IgD-negative memory B cell (primary cell): ENCODE results near the gene CUL5. TPM values are rescaled to one million over a fixed set of nuclear protein-coding genes. Genes with fewer than 3 reads are reported as not detected.
"Not testable (repeated sequence)": the region's sequence is repeated elsewhere in the genome, so short reads cannot be mapped to it uniquely, and the experiment has no call there.

ENCODE experiments used
- H3K27ac Mint-ChIP-seq, 3 donors: one replicate each; pipeline ENCODE4 v1.8.0; 2020 to 2022; ENCODE audit warnings: mild to moderate bottlenecking in 3 of 3, mixed read lengths in 3 of 3, moderate library complexity in 1 of 3
- H3K27me3 Mint-ChIP-seq: one replicate; pipeline ENCODE4 v1.8.0; 2021; ENCODE audit warnings: mixed read lengths
- H3K36me3 Mint-ChIP-seq: one replicate; pipeline ENCODE4 v1.8.0; 2020; ENCODE audit warnings: mild to moderate bottlenecking, mixed read lengths
- H3K4me1 Mint-ChIP-seq, 3 donors: one replicate each; pipeline ENCODE4 v1.8.0; 2020 to 2022; ENCODE audit warnings: mixed read lengths in 3 of 3, mild to moderate bottlenecking in 1 of 3
- H3K4me3 Mint-ChIP-seq, 4 donors: one replicate each; pipeline ENCODE4 v1.8.0; 2020 to 2022; ENCODE audit warnings: mild to moderate bottlenecking in 4 of 4, mixed read lengths in 4 of 4, moderate library complexity in 3 of 4
- H3K9me3 Mint-ChIP-seq, 3 donors: one replicate each; pipeline ENCODE4 v1.8.0; 2020 to 2021; ENCODE audit warnings: mixed read lengths in 3 of 3, mild to moderate bottlenecking in 1 of 3
- polyA plus RNA-seq: library from polyadenylated mRNA; unstranded; fragments of 300-500 nt; fragmentation: Illumina TruSeq; gene quantifications from one replicate; pipeline ENCODE4 v1.2.3, GENCODE V29; 2021

Gene CUL5
- polyA plus RNA-seq, 1 donor from 2014 or later = 44.9 TPM

DNA sequence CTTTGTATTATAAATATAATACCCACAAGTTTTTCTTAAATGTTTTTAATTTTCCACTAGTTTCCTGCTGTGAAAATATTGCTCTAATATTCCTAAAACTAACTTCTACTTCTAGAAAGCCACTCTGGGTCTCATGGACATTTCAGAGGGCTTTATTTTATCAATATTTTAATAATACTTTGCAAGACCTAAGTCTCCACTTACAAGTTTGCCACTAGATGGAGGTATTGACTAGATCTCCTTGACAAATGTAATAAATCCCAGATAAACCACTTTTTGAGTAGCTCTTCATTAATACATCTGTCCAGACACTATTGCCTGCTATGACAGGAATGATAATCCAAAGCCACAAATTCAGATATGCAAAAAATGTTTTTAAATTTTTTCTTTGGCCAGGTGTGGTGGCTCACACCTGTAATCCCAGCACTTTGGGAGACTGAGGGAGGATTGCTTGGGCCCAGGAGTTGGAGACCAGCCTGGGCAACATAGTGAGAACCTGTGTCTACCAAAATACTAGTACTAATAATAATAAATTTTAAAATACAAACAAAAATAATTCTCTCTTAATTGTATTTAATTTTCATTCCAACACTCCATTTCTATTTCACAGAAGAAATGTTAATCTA is 109.2 kb downstream of the CUL5 start:
- Mint-ChIP-seq H3K36me3 (no peaks in the 10 kb centered on the region), H3K4me3 (peak overlapping the region in 1 of 4 donors; percentile 30), H3K27me3 (no peaks in the 10 kb centered on the region), H3K27ac (no peak overlapping the region), H3K9me3 (no peaks in the 10 kb centered on the region), H3K4me1 (peaks cover 10 to 12% (median 11%) of the 10 kb centered on the region in 3 donors)

DNA sequence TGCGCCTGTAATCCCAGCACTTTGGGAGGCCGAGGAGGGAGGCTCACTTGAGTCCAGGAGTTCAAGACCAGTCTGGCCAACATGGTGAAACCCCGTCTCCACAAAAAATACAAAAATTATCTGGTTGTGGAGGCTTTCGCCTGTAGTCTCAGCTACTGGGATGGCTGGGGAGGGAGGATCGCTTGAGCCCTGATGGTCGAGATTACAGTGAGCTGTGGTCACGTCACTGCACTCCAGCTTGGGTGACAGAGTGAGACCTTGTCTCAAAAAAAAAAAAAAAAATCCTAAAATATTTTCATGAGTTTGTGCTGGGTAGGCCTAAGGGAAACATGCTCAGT is 112.2 kb downstream of the CUL5 start:
- not testable (repeated sequence) for H3K36me3 Mint-ChIP-seq, H3K9me3 Mint-ChIP-seq

DNA sequence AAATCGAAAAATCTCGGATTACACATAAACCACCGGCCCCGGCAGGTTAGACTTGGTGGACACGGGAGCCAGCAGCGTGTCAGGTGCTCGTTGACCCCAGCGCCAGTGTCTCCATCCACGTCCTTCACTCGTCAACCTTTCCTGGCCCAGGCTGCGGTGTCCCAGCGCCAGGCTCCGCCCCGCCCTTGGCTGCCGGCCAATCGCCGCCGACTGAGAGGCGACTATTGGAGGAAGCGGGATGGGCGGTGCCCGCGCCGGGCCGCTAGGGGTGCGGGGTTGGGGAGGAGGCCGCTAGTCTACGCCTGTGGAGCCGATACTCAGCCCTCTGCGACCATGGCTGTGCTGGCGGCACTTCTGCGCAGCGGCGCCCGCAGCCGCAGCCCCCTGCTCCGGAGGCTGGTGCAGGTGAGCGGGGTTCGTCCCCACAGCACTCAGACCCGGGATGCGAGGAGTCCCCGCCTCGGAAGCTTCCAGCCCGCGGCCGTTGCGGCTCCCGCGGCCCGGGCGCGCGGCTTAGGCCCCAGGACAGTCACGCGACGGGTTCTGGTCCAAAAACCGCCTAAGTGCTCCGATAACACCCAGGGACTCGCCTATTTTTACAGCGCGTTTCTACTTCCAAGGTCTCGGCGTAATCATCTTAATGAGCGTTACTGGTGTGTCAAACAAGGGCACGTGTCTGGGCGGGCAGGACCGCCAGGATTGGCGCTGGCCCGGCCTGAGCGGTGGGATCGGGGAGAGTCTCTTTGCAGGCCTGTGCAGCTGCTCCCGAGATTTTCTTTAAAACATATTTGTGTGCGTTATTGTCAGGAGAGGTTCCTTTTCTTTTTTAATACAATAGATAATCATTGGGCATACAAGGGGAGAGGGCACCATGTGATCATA is 112.8 kb downstream of the CUL5 start, which contains the start of gene ACAT1:
TSS of gene ACAT1 (plus strand) at position 294 of the 882 bp plus-strand sequence. CDS start at position 334, 40 bp downstream.
- Mint-ChIP-seq H3K27me3 (no peaks in the 10 kb centered on the region), H3K4me1 (peaks cover 30 to 32% (median 32%) of the 10 kb centered on the region in 3 donors), H3K36me3 (peaks cover 4% of the 10 kb centered on the region), H3K27ac (peak within 1 kb of the TSS; percentile 28 to 95 (median 92)), H3K4me3 (peak within 1 kb of the TSS; percentile 88 to 96 (median 95)), H3K9me3 (no peaks in the 10 kb centered on the region)

More for the DNA sequence above, 112.2 kb downstream of the CUL5 start:
- peak overlapping the region; percentile 88 to 96 (median 95) for H3K4me3 Mint-ChIP-seq
- H3K27me3 Mint-ChIP-seq = not testable (repeated sequence)
- peaks cover 29 to 32% (median 30%) of the 10 kb centered on the region in 3 donors for H3K4me1 Mint-ChIP-seq
- peak overlapping the region; percentile 27 to 83 (median 28) for H3K27ac Mint-ChIP-seq

DNA sequence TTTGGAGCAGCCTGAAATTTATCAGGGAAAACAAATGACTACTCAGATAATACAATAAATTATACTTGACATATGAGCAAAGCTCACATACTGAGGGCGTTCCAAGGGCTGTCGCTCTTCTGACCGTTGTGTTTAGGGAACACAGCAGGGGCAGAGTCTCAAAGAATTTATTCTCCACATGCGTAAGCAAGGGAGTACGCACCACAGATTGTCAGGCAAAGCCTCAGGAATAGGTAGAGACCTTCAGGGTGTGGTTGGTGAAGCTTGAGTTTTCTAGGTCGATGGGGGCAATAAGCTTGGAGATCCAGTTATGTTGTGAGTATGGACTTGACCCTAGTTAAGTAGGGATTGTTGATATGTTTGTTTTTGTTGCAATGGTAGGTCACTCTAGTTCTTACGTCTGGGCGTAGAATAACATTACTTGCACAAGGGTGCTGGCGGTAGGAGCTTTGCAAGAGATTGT is 113.5 kb downstream of the CUL5 start:
- Mint-ChIP-seq H3K36me3 (peaks cover 5% of the 10 kb centered on the region), H3K27me3 (no peaks in the 10 kb centered on the region), H3K27ac (peak overlapping the region; percentile 3 to 95 (median 92)), H3K4me3 (peak overlapping the region; percentile 88 to 96 (median 95)), H3K9me3 (no peaks in the 10 kb centered on the region), H3K4me1 (peaks cover 31 to 32% (median 32%) of the 10 kb centered on the region in 3 donors)

DNA sequence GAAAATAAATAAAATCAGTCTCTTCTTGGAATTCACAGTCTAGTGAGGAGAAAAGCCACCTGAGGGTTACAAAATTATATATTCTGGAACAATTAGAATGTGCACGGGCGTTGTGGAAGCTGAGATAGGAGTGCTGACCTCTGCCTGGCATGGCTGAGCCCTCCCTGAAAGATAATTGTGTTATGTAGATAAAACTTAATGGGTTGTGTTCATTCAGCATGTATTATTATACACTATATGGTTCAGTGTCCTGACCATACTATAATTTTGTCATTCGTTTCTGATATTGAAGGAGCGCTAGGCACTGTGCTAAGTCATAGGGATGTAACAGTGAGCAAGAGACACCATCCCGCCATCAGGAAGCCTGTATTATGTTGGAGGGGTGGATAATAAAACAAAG is 116.4 kb downstream of the CUL5 start:
- peaks cover 31 to 37% (median 32%) of the 10 kb centered on the region in 3 donors for H3K4me1 Mint-ChIP-seq
- H3K36me3 Mint-ChIP-seq = peaks cover 13% of the 10 kb centered on the region
- H3K4me3 Mint-ChIP-seq = peak overlapping the region in 2 of 4 donors; percentile 47 to 58
- no peaks in the 10 kb centered on the region for H3K27me3 Mint-ChIP-seq
- no peaks in the 10 kb centered on the region for H3K9me3 Mint-ChIP-seq
- H3K27ac Mint-ChIP-seq = peak overlapping the region in 2 of 3 donors; percentile 26 to 74

DNA sequence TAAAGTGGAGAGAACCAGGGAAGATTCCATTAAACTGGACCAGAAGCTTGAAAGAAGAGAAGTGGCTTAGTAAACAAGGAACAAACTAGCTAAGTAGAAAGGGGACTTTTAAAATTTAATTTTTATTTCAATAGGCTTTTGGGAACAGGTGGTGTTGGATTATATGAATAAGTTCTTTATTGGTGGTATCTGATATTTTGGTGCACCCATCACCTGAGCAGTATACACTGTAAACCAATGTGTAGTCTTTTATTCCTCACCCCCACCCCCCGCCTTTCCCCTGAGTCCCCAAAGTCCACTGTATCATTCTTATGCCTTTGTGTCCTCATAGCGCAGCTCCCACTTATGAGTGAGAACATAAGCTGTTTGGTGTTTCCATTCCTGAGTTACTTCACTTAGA is 120.1 kb downstream of the CUL5 start:
- H3K4me1 Mint-ChIP-seq = peaks cover 14 to 21% (median 16%) of the 10 kb centered on the region in 3 donors
- no peaks in the 10 kb centered on the region for H3K9me3 Mint-ChIP-seq
- no peaks in the 10 kb centered on the region for H3K27me3 Mint-ChIP-seq
- no peak overlapping the region for H3K4me3 Mint-ChIP-seq
- H3K36me3 Mint-ChIP-seq = peaks cover 14% of the 10 kb centered on the region
- peak overlapping the region in 1 of 3 donors; percentile 17 for H3K27ac Mint-ChIP-seq

DNA sequence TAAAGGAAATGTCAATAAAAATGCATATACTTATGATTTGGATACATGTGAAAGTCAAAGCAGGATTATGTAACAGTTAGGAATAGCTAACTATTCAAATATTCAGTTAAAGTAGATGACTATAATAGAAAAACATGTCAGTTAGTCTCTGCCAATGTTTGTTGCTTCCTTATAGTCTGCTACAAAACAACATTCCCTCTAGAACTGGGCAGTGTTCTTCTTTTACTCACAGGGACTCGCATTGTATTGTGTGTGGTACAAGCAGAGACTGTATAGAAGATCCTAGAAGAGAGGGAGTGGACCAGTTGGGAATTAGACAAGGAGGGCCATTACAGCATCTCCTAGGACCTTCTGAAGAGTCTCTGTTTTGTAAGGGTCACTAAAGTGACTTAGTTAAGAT is 123.3 kb downstream of the CUL5 start:
- Mint-ChIP-seq H3K27ac (peak overlapping the region in 1 of 3 donors; percentile 13), H3K9me3 (no peaks in the 10 kb centered on the region), H3K27me3 (no peaks in the 10 kb centered on the region), H3K4me3 (no peak overlapping the region), H3K36me3 (peaks cover 13% of the 10 kb centered on the region), H3K4me1 (peaks cover 2 to 8% (median 4%) of the 10 kb centered on the region in 3 donors)

DNA sequence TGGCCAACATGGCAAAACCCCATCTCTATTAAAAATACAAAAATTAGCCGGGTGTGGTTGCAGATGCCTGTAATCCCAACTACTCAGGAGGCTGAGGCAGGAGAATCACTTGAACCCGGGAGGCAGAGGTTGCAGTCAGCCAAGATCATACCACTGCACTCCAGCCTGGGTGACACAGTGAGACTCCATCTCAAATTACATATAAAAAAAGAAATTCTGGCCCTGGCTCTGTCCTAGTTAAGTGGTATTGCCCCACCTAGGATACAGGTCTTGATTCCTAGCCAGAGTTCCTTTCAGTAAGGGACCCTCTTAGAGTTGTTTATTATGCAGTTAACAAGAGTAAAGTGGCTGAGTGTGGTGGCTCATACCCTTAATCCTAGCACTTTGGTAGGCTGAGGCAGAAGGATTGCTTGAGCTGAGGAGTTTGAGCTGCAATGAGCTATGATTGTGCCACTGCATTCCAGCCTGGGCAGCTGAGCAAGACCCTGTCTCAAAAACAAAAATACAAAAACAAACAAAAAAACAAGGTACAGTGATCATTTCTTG is 124.4 kb downstream of the CUL5 start:
- not testable (repeated sequence) for H3K27me3 Mint-ChIP-seq, H3K4me3 Mint-ChIP-seq, H3K4me1 Mint-ChIP-seq, H3K9me3 Mint-ChIP-seq
- H3K36me3 Mint-ChIP-seq = peaks cover 11% of the 10 kb centered on the region
- peak overlapping the region in 1 of 3 donors; percentile 78 for H3K27ac Mint-ChIP-seq

DNA sequence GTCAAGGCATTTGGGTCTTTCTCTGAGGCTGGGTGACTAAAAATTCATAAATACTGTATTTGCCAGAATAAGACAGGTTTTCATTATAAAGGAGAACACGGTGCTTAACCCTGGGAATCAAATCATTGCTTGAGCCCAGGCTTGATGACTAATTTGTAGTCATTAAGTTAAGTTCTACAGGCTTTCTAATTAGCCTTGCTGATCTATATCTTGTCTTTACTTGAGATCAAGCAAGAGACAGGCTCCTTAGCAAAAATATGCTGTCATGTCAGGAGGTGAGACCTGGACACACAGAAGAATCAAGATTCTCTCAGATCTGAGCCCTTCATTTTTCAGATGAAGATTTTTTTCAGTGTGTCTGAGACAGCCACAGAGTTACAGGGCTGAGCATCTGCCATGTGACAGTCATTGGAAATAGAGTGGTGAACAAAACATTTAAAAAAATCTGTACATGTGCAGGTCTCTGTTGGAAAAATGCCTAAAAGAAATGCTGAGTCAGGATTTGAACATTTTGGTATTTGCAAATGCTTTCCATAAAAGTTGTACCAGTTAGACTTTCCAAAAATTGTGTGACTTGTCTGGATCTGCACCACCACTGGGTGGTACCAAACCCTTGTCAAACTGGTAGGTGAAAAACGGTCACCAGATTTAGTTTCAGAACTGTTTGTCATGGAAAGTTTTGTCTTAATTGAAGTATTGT is 127.3 kb downstream of the CUL5 start:
- no peaks in the 10 kb centered on the region for H3K27me3 Mint-ChIP-seq
- peaks cover 7% of the 10 kb centered on the region for H3K36me3 Mint-ChIP-seq
- no peak overlapping the region for H3K27ac Mint-ChIP-seq
- H3K4me1 Mint-ChIP-seq = peaks cover 2 to 4% (median 3%) of the 10 kb centered on the region in 3 donors
- no peak overlapping the region for H3K4me3 Mint-ChIP-seq
- H3K9me3 Mint-ChIP-seq = peaks cover 0 to 1% (median 0%) of the 10 kb centered on the region in 3 donors

DNA sequence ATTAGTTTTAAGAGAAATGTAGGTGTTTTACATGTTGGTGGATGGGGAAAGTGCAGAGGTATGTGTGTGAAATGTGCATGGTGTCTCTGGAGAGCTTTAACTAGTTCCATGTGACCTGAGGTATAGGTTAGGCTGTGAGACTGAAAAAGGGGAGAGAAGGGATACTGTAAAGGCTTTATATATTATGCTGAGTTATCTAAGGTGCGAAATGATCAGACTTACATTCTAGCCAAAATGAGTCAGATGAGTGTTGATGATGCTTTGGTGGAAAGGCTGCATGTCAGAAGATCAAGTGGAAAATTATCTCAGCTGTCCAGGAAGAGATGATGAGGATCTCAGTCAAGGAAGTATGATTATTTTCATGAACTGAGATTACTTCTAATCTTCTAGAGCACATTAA is 128.5 kb downstream of the CUL5 start:
- H3K4me3 Mint-ChIP-seq = no peak overlapping the region
- H3K27me3 Mint-ChIP-seq = no peaks in the 10 kb centered on the region
- peaks cover 0 to 1% (median 0%) of the 10 kb centered on the region in 3 donors for H3K9me3 Mint-ChIP-seq
- no peak overlapping the region for H3K27ac Mint-ChIP-seq
- peaks cover 1 to 4% (median 3%) of the 10 kb centered on the region in 3 donors for H3K4me1 Mint-ChIP-seq
- H3K36me3 Mint-ChIP-seq = peaks cover 7% of the 10 kb centered on the region

DNA sequence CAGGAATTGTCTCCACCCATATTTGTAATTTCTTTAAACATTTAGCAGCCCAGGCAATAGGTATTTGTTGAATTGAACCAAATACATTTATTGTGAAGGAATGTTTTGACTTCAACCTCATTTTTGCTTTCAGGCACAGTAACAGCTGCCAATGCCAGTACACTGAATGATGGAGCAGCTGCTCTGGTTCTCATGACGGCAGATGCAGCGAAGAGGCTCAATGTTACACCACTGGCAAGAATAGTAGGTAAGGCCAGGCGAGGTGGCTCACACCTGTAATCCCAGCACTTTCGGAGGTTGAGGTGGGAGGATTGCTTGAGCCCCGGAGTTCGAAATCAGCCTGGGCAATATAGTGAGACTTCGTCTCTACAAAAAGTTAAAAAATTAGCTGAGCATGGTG is 133.6 kb downstream of the CUL5 start:
- Mint-ChIP-seq H3K4me3 (no peak overlapping the region), H3K27me3 (no peaks in the 10 kb centered on the region), H3K9me3 (peaks cover 0 to 1% (median 0%) of the 10 kb centered on the region in 3 donors), H3K36me3 (peaks cover 10% of the 10 kb centered on the region), H3K4me1 (peaks cover 0 to 1% (median 0%) of the 10 kb centered on the region in 3 donors), H3K27ac (no peak overlapping the region)

DNA sequence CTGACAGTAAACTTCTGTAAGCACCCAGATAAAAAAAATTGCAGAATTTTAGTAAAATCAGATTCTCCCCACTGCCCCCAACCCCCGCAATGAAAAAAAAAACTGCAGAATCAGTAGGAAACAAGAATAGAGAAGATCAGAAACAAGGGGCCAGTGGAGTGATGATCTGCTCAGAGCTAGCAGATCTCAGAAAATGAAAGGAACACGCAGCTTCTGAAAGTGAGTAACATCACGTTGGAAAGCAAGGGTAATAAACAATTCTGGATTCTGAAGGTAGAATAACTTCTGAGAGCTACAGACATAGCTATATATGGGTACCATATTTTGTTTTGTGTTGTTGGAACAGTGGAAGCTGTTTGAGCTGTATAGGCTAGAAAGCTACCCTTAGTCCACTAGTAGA is 135.9 kb downstream of the CUL5 start:
- Mint-ChIP-seq H3K27ac (no peak overlapping the region), H3K27me3 (no peaks in the 10 kb centered on the region), H3K4me3 (no peak overlapping the region), H3K4me1 (peaks cover 0 to 1% (median 0%) of the 10 kb centered on the region in 3 donors), H3K36me3 (peaks cover 12% of the 10 kb centered on the region), H3K9me3 (no peaks in the 10 kb centered on the region)

DNA sequence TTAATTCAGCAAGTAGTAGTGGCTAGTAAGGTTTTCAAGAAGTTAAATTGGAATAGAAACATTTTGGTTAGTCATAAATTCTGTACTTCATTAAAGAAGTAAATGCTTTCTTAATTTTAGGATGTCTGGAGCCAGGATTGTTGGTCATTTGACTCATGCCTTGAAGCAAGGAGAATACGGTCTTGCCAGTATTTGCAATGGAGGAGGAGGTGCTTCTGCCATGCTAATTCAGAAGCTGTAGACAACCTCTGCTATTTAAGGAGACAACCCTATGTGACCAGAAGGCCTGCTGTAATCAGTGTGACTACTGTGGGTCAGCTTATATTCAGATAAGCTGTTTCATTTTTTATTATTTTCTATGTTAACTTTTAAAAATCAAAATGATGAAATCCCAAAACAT is 138.5 kb downstream of the CUL5 start:
- H3K27me3 Mint-ChIP-seq = no peaks in the 10 kb centered on the region
- peaks cover 0 to 1% (median 0%) of the 10 kb centered on the region in 3 donors for H3K4me1 Mint-ChIP-seq
- peak overlapping the region in 1 of 3 donors; percentile 83 for H3K27ac Mint-ChIP-seq
- no peak overlapping the region for H3K4me3 Mint-ChIP-seq
- no peaks in the 10 kb centered on the region for H3K9me3 Mint-ChIP-seq
- peaks cover 10% of the 10 kb centered on the region for H3K36me3 Mint-ChIP-seq

DNA sequence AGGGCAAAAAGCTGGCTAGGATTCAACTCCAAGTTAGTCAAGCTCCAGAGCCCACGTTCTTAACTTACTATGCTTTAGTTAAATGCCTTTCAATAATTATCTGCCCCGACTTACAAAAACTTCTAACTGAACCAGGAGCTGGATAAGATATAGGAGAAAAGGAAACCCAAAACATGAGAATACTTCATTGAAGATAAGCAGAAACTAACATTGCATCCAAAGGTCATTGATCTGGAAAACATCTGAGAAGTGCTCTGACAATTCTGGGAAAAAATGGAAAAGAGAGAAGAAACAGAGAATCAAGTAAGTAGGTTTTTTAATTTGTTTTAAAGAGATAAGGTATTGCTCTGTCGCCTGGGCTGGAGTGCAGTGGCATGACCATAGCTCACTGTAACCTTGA is 139.9 kb downstream of the CUL5 start:
- H3K4me1 Mint-ChIP-seq = peaks cover 0 to 1% (median 0%) of the 10 kb centered on the region in 3 donors
- peaks cover 10% of the 10 kb centered on the region for H3K36me3 Mint-ChIP-seq
- no peak overlapping the region for H3K4me3 Mint-ChIP-seq
- H3K27me3 Mint-ChIP-seq = no peaks in the 10 kb centered on the region
- H3K27ac Mint-ChIP-seq = no peak overlapping the region
- no peaks in the 10 kb centered on the region for H3K9me3 Mint-ChIP-seq
